Activated CD4-positive, alpha-beta T cell treated with anti-CD3 and anti-CD28 coated beads for 48 hours (primary cell): ENCODE results near the gene KCTD7.
"Not testable (repeated sequence)": the region's sequence is repeated elsewhere in the genome, so short reads cannot be mapped to it uniquely, and the experiment has no call there.

Experiments used
- DNase-seq: peaks from one replicate; pipeline ENCODE4 v3.0.0-alpha.2; 2020

KCTD7 gene

DNA sequence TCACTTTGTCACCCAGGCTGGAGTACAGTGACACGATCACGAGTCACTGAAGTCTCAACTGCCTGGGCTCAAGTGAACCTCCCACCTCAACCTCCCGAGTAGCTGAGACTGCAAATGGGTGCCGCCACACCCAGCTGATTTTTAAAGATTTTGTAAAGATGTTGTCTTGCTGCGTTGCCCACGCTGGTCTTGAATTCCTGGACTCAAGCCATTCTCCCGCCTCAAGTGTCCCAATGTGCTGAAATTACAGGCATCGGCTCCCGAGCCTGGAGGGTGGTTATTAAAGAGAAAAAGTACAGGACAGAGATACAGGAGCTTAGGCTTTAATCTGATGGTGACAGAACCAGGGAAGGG lies 55.1 kb downstream of the KCTD7 start:
- DNase-seq, result no peak

DNA sequence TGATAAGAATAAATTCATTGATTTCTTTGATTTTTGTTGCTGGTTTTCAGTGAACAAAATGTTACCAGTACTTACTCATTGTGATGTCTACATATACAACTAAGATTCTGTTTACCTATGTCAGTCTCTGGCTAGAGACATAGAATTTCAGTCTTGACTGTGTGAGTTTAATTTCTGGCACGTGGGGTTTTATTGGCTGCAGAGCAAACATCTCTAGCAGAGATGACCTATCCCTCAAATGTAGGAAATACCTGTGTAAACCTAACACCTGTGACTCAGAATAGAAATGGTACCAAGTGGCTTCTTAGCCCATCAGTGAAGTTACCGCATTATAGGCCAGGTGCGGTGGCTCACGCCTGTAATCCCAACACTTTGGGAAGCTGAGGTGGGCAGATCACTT lies 57.0 kb downstream of the KCTD7 start:
- not testable (repeated sequence) for DNase-seq

DNA sequence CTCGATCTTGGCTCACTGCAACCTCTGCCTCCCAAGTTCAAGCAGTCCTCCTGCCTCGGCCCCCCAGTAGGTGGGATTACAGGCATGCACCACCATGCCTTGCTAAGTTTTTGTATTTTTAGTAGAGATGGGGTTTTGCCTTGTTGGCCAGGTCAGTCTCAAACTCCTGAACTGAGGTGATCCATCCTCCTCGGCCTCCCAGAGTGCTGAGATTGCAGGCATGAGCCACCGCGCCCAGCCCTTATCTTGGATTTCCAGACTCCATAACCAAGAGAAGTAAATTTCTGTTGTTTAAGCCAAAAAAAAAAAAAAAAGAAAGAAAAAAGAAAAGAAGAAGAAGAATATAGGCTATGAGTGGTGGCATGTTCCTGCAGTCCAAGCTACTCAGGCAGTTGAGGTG lies 58.5 kb downstream of the KCTD7 start:
- DNase-seq, result no peak

DNA sequence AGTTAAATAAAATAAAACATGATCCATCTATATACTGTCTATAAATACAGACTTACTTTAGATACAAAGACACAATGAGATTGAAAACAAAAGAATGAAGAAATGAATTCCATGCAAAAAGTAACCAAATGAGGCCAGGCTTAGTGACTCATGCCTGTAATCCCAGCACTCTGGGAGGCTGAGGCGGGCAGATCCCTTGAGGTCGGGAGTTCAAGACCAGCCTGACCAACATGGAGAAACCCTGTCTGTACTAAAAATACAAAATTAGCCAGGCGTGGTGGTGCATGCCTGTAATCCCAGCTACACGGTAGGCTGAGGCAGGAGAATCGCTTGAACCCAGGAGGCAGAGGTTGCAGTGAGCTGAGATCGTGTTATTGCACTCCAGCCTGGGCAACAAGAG lies 59.0 kb downstream of the KCTD7 start:
- not testable (repeated sequence) for DNase-seq

DNA sequence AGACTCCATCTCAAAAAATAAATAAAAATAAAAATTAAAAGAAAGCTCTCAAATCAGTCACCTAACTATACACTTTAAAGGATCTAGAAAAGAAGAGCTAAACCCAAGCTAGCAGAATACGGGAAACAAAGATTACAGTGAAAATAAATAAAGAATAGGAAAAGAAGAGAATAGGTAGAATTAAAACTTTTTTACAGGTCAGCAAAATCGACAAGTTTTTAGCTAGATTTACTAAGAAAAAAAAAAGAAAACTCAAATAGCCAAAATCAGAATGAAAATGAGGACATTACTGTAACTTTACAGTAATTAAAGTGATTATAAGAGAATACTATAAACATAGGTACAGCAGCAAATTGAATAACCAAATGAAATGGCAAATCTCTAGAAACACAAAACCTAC lies 60.4 kb downstream of the KCTD7 start:
- no peak for DNase-seq

DNA sequence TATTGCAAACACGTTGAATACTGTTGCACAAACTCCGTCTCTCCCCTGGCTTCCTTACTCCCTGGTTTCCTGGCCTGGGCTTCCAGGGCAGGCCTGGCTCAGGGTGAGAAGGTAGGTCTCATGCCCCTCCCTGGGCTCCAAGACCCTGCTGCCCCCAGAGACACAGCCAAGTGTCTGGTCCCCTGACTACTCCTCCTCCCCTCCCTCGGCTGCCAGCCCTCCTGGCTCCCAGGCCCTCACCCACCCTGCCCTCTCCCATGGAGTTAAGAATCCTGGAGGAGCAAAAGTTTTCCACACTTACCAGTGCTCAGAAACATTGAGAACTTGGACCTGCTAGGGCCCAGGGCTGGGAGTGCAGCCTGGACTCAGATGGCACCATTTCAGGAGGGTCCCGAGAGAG lies 64.7 kb downstream of the KCTD7 start:
- no peak for DNase-seq
